ENCODE results near the gene SLC17A3. TPM values are rescaled to one million over a fixed set of nuclear protein-coding genes. Genes with fewer than 3 reads are reported as not detected.

The SLC17A3 gene
- polyA plus RNA-seq, 3 donors = 0.50 to 1.5 (median 0.96) TPM

DNA sequence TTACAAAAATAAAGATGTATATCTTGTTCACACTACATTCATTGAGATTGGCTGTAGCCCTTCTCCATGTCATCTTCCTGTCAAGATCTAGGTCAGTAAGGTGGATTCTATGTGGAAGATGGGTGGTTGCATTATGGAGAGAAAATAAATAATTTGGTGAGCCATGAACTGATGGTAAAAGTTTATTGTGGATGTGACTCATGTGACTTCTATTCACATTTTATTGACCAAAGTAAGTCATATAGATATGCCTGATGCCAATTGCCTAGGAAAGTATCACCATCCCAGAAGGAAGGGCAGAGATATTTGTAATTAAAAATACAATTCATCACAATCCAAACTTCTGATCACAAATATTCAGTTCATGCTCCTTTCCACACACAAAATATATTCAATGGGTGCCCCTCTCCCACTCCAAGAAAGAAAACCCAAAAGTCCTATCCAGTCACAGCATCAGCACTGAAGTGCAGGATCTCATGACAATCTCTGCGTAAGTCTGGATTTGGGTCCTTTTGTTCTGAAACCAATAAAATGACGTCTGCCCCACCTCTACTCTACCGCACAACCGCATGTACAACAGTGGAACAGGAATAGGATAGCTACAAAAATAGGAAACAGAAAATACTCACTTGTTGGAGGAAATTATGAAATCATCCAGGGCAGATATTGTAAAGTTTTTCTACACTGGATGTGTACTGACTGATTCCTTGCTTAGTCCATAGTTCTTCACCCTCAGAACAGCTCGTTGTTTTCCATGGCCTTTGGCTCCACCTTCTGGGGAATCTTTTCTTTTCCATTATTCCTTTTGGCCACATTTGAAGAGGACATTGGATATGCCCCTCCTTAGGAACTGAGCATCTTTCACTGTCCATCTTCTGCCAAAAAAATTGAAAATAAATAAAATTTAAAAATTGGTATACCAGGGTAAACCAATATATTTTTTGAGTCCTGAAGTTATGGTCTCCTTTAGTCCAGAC is 16.1 kb upstream of the SLC17A3 start:
- peak in 2 of 3 donors; percentile 32 to 43 for DNase-seq (ENCODE audit: low read depth in 3 of 3, low spot score in 2 of 3)

DNA sequence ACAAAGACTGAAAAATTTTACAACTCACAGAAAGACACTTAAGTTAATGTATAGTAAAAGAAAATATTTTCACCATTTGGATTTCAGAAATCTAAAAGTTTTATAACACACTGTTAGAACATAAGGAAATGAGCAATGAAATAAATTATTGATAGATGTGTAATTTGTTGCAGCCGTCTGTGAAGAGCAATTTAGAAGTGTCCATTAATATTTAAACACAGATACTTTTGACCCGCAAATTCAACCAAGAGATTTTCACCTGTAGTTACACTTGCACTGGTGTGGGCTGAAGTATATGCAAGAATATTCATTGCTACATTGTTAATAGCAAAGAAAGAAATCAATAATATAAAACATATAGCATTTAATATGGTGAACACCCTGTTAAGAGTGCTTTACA is 14.6 kb upstream of the SLC17A3 start:
- no peak for DNase-seq (ENCODE audit: low read depth in 3 of 3, low spot score in 2 of 3)

DNA sequence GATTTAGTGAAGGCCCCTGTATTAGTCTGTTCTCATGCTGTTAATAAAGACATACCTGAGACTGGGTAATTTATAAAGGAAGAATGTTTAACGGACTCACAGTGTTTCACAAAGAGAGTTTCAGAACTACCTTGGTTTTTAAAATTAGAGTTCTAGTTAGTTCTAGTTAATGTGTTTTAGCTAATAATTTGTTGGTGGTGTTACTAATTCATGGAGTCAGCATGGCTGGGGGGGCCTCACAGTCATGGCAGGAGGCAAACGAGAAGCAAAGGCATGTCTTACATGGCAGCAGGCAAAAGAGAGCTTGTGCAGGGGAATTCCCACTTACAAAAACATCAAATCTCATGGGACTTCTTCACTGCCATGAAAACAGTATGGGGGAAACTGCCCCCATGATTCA is 12.0 kb upstream of the SLC17A3 start:
- no peak for DNase-seq (ENCODE audit: low read depth in 3 of 3, low spot score in 2 of 3)

DNA sequence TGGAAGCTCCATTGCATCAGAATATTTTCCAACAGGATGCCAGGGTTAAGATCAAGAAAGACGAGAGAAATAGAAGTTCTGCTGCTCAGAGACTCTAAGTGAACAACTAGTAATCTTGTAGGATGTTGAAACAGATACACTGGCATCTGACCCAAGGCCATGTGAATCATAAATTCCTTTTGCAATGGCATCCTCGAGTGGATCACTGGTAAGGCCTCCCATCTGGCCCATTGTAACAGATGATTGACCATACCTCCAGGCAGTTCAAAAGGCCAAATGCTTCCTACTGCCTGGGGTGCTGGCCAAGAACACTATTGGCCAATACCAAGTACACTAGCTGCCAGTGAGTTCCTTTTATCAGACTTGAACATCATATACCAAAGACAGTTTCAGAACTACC is 9.9 kb upstream of the SLC17A3 start:
- DNase-seq (ENCODE audit: low read depth in 3 of 3, low spot score in 2 of 3) = no peak

DNA sequence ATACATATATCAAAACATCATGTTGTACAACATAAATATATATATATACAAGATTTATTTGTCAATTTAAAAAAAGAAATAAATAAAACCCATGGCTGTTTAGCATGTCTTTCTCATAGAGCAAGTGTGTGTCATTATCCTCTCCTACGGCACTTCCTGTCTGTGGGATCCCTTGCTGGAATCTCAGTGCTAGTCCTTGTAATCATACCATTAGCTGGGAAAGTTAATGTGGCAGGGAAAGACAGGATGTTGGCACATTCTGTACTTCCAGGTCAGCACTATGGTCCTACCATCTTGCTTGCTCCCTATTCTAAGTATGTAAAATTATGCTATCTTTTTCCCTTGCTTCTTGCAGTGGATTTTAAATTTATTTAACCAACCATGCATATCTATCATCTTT is 9.5 kb upstream of the SLC17A3 start:
- DNase-seq (ENCODE audit: low read depth in 3 of 3, low spot score in 2 of 3) = no peak

DNA sequence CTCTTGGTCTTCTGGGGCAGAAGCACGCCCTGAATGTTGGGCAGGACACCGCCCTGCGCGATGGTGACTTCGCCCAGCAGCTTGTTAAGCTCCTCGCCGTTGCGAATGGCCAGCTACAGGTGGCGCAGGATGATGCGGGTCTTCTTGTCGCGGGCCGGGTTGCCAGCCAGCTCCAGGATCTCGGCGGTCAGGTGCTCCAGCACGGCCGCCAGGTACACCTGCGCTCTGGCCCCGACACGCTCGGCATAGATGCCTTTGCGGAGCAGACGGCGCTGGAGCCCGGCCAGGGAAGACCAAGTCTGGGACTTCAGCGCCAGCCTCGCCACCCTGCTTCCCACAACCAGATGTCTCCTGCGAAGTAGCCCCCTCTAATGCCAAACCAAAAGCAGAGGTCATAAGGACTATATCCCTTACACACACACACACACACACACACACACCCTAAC is 8.0 kb upstream of the SLC17A3 start:
- no peak for DNase-seq (ENCODE audit: low read depth in 3 of 3, low spot score in 2 of 3)

DNA sequence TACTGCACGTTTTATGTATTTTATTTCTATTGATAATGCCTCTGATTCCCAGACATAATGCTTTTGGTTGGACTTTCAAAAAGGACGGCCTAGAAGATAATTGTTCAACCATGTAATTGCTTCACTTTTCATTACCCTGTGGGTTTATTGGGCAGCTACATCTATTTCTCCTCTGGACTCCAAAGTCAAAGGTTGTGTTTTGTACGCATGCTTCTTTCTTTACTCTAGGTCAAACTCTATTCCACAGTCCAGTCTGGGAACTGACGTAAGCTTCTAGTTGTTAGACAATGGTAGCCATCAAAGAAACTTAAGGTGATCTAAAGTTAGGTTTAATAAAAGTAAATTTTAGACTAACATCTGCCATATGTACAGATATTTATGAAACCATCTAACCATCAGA is 6.6 kb upstream of the SLC17A3 start:
- DNase-seq (ENCODE audit: low read depth in 3 of 3, low spot score in 2 of 3) = no peak

DNA sequence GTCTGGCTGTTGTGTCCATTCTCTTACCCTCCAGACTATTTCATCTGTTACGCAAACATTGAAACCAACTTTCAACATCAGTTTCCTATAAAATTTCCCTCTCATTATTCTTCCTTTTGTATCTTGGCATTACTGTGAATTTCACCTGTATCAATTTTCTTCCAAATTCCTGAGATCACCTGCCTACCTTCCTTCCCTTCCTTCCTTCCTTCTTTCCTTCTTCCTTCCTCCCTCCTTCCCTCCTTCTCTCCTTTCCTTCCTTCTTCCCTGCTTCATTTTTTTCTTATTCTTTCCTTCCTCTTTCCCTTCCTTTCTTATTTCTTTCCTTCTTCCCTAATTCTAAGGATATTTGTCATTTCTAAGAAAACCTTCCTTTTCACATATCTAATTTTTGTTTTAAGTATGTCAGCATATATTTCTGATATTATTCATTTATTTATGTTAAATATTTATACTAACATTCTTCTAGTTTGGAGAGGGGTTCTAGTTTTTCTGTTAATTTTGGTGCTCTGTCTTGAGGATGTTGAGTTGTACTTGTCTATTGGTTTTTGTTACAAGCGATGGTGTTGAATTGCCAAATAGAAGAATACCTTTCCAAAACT is 4.8 kb upstream of the SLC17A3 start:
- DNase-seq (ENCODE audit: low read depth in 3 of 3, low spot score in 2 of 3) = no peak

DNA sequence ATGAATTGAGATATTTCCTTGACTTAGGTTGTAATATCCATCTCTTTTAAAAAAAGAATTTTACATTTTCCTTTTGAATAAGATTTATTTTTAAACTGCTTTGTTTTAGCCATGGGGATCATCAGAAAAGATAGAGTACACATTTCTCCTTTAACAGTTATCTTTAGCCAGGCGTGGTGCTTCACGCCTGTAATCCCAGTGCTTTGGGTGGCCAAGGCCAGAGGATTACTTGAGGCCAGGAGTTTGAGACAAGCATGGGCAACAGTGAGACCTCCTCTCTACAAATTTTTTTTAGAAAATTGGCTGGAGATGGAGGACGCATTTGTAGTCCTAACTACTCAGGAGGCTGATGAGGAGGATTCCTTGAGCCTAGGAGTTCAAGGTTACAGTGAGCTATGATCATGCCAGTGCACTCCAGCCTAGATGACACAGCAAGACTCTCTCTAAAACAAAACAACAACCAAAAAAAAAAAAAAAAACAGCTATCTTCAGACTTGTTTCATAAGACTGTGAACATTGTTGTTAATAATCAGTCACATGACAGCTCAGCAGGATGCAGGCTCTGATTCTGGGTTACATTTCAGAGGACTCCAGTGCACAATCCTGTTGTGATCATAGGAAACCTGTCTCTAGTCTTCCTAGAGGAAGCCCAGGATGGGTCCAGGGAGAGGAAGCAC is 2.0 kb upstream of the SLC17A3 start:
- DNase-seq (ENCODE audit: low read depth in 3 of 3, low spot score in 2 of 3) = no peak

DNA sequence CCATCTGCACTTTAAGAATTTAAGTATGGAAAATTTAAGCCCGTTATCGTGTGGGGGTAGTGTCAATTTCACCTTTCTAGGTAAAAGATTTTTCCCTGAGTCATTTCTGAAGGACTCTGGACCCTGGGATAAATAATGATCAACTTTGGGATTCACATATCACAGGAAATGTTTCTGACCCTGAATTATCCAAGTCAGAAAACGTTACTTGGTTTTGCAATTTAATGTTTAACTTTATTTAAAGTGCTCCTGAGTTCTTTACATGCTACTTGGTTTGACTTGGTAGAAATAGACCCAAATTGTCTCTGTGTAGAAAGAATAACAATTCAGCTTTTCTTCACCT is 1.5 kb upstream of the SLC17A3 start:
- no peak for DNase-seq (ENCODE audit: low read depth in 3 of 3, low spot score in 2 of 3)

DNA sequence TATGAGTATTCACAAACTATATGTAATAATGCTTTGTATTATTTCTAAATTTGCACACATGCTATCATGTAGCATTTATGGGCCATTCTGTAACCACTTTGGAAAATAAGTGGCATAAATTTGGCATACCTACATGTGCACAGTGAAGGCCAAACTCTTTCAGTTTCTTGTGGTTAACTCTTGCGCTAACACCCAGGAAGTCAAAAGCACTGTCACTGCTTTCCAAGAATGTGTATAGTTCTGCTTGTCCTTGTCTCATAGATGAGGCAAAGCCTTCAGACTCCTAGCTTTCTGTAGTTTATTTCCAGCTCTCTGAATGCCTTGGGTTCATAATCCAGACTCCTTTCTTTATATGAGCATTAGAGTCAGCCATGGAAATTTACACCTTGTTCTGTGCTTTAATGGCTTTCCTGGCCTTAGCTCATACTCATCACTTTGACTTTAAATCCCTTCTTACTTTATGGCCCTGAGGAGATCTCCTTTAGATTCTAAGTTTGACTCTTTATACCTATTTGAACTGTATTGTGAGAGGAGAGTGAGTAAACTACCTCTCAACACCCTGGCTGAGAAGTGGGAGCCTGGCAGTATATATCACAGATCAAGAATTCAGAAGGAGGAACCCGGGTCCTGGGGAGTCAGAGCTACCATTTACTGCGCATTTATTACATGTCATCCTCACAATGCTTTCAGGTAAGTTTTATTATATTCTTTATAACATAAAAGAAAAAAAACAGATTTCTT is 949 bp upstream of the SLC17A3 start:
- no peak for DNase-seq (ENCODE audit: low read depth in 3 of 3, low spot score in 2 of 3)

DNA sequence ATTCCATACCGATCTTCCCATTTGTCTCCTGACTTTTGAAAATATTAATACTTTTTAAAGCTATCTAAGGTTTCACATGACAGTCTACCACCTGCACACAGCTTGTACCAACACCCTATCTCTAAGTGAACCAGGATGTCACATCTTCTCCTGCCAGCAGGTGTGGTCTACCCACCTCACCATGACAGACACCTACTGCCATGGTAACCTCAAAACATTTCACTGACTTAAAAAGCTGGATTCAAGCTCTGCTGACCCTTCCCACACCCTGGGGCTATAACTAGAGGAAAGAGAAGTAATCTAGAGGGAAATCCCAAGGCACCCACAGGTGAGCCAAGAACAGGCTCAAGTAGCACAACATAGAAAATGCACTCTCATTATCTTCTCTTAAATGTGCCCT is 1.2 kb downstream of the SLC17A3 start:
- no peak for DNase-seq (ENCODE audit: low read depth in 3 of 3, low spot score in 2 of 3)

DNA sequence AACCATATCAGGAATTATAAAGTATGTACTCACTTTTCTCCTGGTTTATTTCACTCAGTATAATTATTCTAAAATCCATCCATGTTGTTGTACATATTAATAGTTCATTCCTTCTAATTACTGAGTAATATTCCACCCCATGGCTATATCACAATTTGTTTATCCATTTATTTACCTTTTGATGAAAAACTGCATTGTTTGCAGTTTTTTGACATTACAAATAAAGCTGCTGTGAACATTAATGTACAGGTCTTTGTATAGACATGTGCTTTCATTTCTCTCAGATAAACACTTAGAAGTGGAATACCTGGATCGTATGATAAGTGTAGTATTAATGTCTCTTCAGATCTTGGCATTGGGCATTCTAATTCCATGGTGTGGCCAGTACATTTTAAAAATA is 4.2 kb downstream of the SLC17A3 start:
- DNase-seq (ENCODE audit: low read depth in 3 of 3, low spot score in 2 of 3) = no peak

DNA sequence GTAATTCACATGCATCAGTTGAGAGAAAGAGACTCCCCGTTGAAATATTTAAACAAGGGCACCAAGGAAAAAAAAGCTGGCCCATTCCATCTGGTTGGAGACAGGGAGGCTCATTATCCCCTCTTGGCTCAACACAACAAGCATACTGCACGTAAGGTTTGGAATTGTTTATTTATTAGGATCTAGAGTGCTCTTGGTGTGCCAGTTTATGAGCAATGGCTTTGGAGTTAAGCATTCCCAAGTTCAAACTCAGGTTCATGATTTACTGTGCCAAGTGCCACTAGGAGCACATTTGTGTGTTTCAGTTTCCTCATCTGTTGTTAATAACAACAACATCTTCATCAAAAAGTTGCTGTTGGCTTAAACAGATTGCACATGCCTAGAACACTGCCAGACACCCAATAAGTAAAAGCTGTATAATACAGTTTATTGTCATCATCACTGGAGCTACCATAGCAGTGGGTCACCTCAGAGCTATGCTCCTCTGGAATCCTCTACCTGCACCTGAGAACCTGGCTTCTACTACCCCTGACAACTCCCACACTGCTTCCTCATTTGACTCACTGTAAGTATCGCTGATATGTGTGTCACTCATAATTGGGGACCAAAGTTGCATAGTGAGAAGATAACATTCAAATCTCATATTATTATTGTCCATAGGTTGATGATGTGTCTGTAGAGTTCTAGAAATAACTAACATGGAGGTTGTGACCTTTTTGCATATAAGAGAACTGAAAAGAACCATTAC is 5.4 kb downstream of the SLC17A3 start:
- DNase-seq (ENCODE audit: low read depth in 3 of 3, low spot score in 2 of 3) = no peak

DNA sequence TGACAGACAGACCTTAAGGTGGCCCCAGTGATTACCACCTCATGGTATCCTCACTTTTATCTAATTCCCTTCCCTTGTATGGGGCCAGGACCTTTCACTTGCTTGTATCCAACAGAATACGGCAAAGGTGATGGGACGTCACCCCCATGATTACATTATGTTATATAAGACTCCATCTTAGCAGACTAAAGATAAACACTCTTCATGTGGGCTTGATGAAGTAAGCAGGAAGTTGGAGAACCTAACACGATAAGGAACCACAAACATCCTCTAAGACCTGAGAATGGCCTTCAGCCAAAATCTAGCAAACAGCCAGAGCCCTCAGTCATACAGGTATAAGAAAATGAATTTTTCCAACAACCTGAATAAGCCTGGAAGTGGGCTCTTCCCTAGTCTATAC is 8.0 kb downstream of the SLC17A3 start:
- DNase-seq (ENCODE audit: low read depth in 3 of 3, low spot score in 2 of 3) = no peak

DNA sequence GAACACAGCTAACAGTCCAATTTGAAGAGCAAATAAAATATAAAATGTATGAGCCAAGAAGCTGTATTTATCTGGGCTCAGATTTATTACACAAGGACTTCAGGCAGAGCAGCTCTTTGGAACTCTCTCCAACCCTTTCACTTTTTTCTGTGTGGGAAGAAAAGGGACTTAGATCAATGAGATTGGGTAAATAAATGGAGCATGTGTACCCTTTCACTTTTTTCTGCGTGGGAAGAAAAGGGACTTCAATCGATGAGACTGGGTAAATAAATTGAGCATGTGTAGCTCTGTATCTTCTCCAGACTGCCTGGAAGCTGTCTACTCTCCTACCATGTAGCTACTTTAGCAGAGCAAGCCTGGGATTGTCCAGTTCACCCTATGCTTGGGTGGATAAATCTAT is 10.7 kb downstream of the SLC17A3 start:
- no peak for DNase-seq (ENCODE audit: low read depth in 3 of 3, low spot score in 2 of 3)

DNA sequence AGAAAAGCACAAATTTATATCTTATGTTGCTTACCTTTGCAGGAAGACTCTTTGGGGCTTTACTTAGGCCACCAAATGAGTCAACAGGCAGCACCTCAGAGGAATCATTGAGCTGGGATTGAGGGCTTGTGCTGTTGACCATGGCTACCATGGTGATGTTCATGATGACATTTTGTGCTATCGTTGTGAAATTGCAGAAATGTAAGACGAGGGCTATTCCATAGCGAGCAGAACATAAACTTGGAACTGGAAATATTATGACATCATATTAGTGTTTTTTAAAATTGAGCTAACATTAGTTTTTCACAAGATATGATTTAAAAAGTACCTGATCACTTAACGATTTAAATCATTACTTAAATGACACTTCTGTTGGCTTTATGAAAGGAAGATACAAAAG is 11.8 kb downstream of the SLC17A3 start:
- no peak for DNase-seq (ENCODE audit: low read depth in 3 of 3, low spot score in 2 of 3)

DNA sequence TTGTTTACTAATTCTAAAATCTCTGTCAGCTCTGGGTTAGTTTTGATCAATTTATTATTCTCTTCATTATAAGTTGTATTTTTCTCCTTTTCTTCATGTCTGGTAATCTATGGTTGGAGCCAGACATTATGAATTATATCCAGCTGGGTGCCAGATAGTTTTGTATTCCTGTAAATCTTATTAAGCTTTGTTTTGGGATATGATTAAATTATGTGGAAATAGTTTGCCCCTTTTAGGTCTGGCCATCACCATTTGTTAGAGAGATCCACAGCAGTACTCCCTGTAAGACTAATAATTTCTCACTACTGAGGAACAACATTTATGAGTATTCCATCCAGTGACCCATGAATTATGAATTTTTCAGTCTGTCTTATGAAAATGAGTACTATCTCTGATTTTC is 21.3 kb downstream of the SLC17A3 start:
- no peak for DNase-seq (ENCODE audit: low read depth in 3 of 3, low spot score in 2 of 3)

DNA sequence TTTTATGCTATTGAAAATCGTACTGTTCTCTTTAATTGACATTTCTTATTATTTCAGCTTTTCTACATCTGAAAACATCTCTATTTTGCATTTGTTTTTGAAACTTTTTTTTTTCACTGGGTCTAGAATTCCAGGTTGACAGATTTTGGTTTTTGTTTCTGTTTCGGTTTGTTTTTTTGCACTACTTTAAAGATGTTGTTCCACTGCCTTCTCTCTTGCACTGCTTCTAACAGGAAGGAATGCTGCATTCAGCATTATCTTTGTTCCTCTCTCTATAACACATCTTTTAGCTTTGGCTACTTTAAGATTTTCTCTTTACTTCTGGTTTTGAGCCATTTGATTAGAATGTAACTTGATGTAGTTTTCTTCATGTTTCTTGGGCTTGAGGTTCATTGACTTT is 22.1 kb downstream of the SLC17A3 start:
- no peak for DNase-seq (ENCODE audit: low read depth in 3 of 3, low spot score in 2 of 3)

DNA sequence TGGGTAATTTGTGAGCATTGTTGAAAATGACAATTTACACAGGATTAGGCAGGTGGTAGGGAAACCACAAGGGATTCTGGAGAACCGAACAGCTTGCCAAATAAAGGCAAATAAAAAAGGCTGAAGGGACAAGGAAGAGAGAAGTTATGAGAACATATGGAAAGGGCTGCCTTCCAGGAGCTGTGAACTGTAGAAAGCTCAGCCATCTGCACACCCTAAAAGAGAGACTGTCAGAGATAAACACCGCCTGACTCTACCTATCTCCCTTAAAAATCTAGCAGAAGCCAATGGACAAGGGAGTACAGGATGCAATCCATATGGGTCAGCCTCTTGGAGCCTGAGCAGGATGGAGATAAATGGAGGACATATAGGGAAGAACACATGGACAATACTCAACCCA is 29.5 kb downstream of the SLC17A3 start:
- no peak for DNase-seq (ENCODE audit: low read depth in 3 of 3, low spot score in 2 of 3)
